HEK293T (cell line): ENCODE data around the gene CST8.

Experiments used
- ARNT ChIP-seq: fragments of 450-650 bp; IDR thresholded peaks from 2 replicates; pipeline ENCODE4 v1.6.1; 2017; ENCODE audit warnings: mild to moderate bottlenecking
- BHLHE40 ChIP-seq: fragments of 450-650 bp; IDR thresholded peaks from 2 replicates; pipeline ENCODE4 v1.6.1; 2016; ENCODE audit warnings: mild to moderate bottlenecking, moderate library complexity, borderline replicate concordance
- ELF4 ChIP-seq: fragments of 450-650 bp; IDR thresholded peaks from 2 replicates; pipeline ENCODE4 v1.6.1; 2017; ENCODE audit warnings: antibody characterized with exemption
- FOXA1 ChIP-seq: fragments of 450-650 bp; IDR thresholded peaks from 2 replicates; pipeline ENCODE4 v1.6.1; 2016; ENCODE audit warnings: mild to moderate bottlenecking
- FOXK2 ChIP-seq: fragments of 450-650 bp; IDR thresholded peaks from 2 replicates; pipeline ENCODE4 v1.6.1; 2016; ENCODE audit warnings: mild to moderate bottlenecking
- FOXM1 ChIP-seq: fragments of 450-650 bp; IDR thresholded peaks from 2 replicates; pipeline ENCODE4 v1.6.1; 2017; ENCODE audit warnings: mild to moderate bottlenecking, borderline replicate concordance
- HDGF ChIP-seq: fragments of 450-650 bp; IDR thresholded peaks from 2 replicates; pipeline ENCODE4 v1.6.1; 2017; ENCODE audit warnings: antibody characterized with exemption, borderline replicate concordance
- L3MBTL2 ChIP-seq: fragments of 450-650 bp; conservative IDR thresholded peaks from 2 replicates; pipeline ENCODE4 v1.6.1; 2016; ENCODE audit warnings: mild to moderate bottlenecking
- NFRKB ChIP-seq: fragments of 450-650 bp; IDR thresholded peaks from 2 replicates; pipeline ENCODE4 v1.6.1; 2016; ENCODE audit warnings: mild to moderate bottlenecking, moderate library complexity
- SP1 ChIP-seq: fragments of 450-650 bp; IDR thresholded peaks from 2 replicates; pipeline ENCODE4 v1.6.1; 2017
- SUZ12 ChIP-seq: fragments of 450-650 bp; IDR thresholded peaks from 2 replicates; pipeline ENCODE4 v1.6.1; 2016; ENCODE audit warnings: mild to moderate bottlenecking
- ZNF384 ChIP-seq: fragments of 450-650 bp; IDR thresholded peaks from 2 replicates; pipeline ENCODE4 v1.6.1; 2016

GRCh38 chr20:23497536-23497935, 6.6 kb downstream of the CST8 start:
- TF ChIP-seq ARNT (no peak), FOXK2 (no peak), FOXM1 (no peak), SUZ12 (no peak), BHLHE40 (no peak), ELF4 (no peak), HDGF (no peak), FOXA1 (no peak), L3MBTL2 (no peak), NFRKB (no peak), ZNF384 (no peak), SP1 (no peak)
